H9 (cell line): ENCODE measurements around the gene DSTYK. TPM values are rescaled to one million over a fixed set of nuclear protein-coding genes. Genes with fewer than 3 reads are reported as not detected.

Experiments
- DNase-seq: peaks from one replicate; pipeline ENCODE4 v3.0.0-alpha.2; 2017
- H2AFZ ChIP-seq: one replicate; pipeline ENCODE4 v1.6.1; 2013; ENCODE audit warnings: mild to moderate bottlenecking, low read length, control low read depth, moderate library complexity
- H2AK5ac ChIP-seq: 2 replicates; pipeline ENCODE4 v1.6.1; 2013; ENCODE audit warnings: low read length, control low read depth, mixed read lengths; ENCODE audit not compliant: insufficient read length
- H2BK120ac ChIP-seq: one replicate; pipeline ENCODE4 v1.6.1; 2013; ENCODE audit warnings: low read depth, mild to moderate bottlenecking, low read length, control low read depth, inconsistent platforms; ENCODE audit not compliant: poor library complexity, severe bottlenecking
- H2BK12ac ChIP-seq: 2 replicates; pipeline ENCODE4 v1.6.1; 2013; ENCODE audit warnings: low read length, control low read depth, mixed read lengths, low read depth; ENCODE audit not compliant: insufficient read length
- H2BK15ac ChIP-seq: 2 replicates; pipeline ENCODE4 v1.6.1; 2013; ENCODE audit warnings: low read depth, low read length, control low read depth
- H2BK20ac ChIP-seq: one replicate; pipeline ENCODE4 v1.6.1; 2013; ENCODE audit warnings: low read depth, mild to moderate bottlenecking, low read length, control low read depth, inconsistent platforms; ENCODE audit not compliant: poor library complexity, severe bottlenecking
- H2BK5ac ChIP-seq: 2 replicates; pipeline ENCODE4 v1.6.1; 2013; ENCODE audit warnings: low read length, control low read depth, mixed read lengths; ENCODE audit not compliant: insufficient read length
- H3K14ac ChIP-seq: 2 replicates; pipeline ENCODE4 v1.6.1; 2013; ENCODE audit warnings: low read length, control low read depth; ENCODE audit not compliant: insufficient read depth
- H3K18ac ChIP-seq: 2 replicates; pipeline ENCODE4 v1.6.1; 2013; ENCODE audit warnings: low read depth, mild to moderate bottlenecking, mixed read lengths, low read length, control low read depth; ENCODE audit not compliant: insufficient read length
- H3K23ac ChIP-seq: 2 replicates; pipeline ENCODE4 v1.6.1; 2013; ENCODE audit warnings: low read length, control low read depth, mixed read lengths, low read depth; ENCODE audit not compliant: insufficient read length
- H3K23me2 ChIP-seq: 2 replicates; pipeline ENCODE4 v1.6.1; 2013; ENCODE audit warnings: low read depth, mild to moderate bottlenecking, mixed read lengths, low read length, control low read depth; ENCODE audit not compliant: insufficient read length, poor library complexity, severe bottlenecking
- H3K27ac ChIP-seq: 2 replicates; pipeline ENCODE4 v1.5.1; 2013; ENCODE audit warnings: low read length, control low read depth, mixed read lengths, low read depth; ENCODE audit not compliant: insufficient read length
- H3K27me3 ChIP-seq: 2 replicates; pipeline ENCODE4 v1.6.1; 2013; ENCODE audit warnings: low read length, control low read depth, inconsistent platforms; ENCODE audit not compliant: insufficient read depth
- H3K4ac ChIP-seq: 2 replicates; pipeline ENCODE4 v1.6.1; 2013; ENCODE audit warnings: low read depth, mild to moderate bottlenecking, control low read depth, inconsistent platforms, low read length, moderate library complexity
- H3K4me1 ChIP-seq: 2 replicates; pipeline ENCODE4 v1.6.1; 2013; ENCODE audit warnings: low read length, control low read depth, inconsistent platforms; ENCODE audit not compliant: insufficient read depth
- H3K4me2 ChIP-seq: 2 replicates; pipeline ENCODE4 v1.6.1; 2013; ENCODE audit warnings: low read length, control low read depth, mixed read lengths; ENCODE audit not compliant: insufficient read length, insufficient read depth
- H3K56ac ChIP-seq: 2 replicates; pipeline ENCODE4 v1.6.1; 2013; ENCODE audit warnings: low read depth, mild to moderate bottlenecking, mixed read lengths, low read length, control low read depth; ENCODE audit not compliant: insufficient read length
- H3K79me1 ChIP-seq: 2 replicates; pipeline ENCODE4 v1.6.1; 2013; ENCODE audit warnings: low read depth, mild to moderate bottlenecking, moderate library complexity, low read length, control low read depth, inconsistent platforms; ENCODE audit not compliant: insufficient read depth, poor library complexity, severe bottlenecking
- H3K79me2 ChIP-seq: 2 replicates; pipeline ENCODE4 v1.6.1; 2013; ENCODE audit warnings: low read length, control low read depth, inconsistent platforms; ENCODE audit not compliant: insufficient read depth
- H3K9ac ChIP-seq: 2 replicates; pipeline ENCODE4 v1.6.1; 2013; ENCODE audit warnings: low read length, control low read depth, mixed read lengths; ENCODE audit not compliant: insufficient read length; ENCODE audit errors: extremely low read depth
- H3K9me3 ChIP-seq: one replicate; pipeline ENCODE4 v1.6.1; 2013; ENCODE audit warnings: low read depth, low read length, inconsistent platforms; ENCODE audit not compliant: control insufficient read depth
- H3T11ph ChIP-seq: one replicate; pipeline ENCODE4 v1.6.1; 2013; ENCODE audit warnings: mild to moderate bottlenecking, low read length, control low read depth, inconsistent platforms
- H4K20me1 ChIP-seq: one replicate; pipeline ENCODE4 v1.6.1; 2013; ENCODE audit not compliant: control insufficient read depth, insufficient read length, insufficient read depth
- H4K5ac ChIP-seq: 2 replicates; pipeline ENCODE4 v1.6.1; 2013; ENCODE audit warnings: low read depth, mild to moderate bottlenecking, mixed read lengths, low read length, control low read depth; ENCODE audit not compliant: insufficient read length
- H4K8ac ChIP-seq: replicated peaks from 2 replicates; pipeline ENCODE4 v1.6.1; 2013; ENCODE audit warnings: low read length, control low read depth, mixed read lengths, low read depth; ENCODE audit not compliant: insufficient read length
- H4K91ac ChIP-seq: 2 replicates; pipeline ENCODE4 v1.6.1; 2013; ENCODE audit warnings: low read depth, mild to moderate bottlenecking, moderate library complexity, mixed read lengths, low read length, control low read depth; ENCODE audit not compliant: insufficient read length
- H3K27ac Mint-ChIP-seq, 3 experiments: 2 replicates in 2 of 3; 3 replicates in 1 of 3; pipeline ENCODE4 v1.8.0; 2020 to 2021; ENCODE audit warnings: mixed read lengths in 3 of 3, mild to moderate bottlenecking in 1 of 3, moderate library complexity in 1 of 3
- H3K27me3 Mint-ChIP-seq: 2 replicates; pipeline ENCODE4 v1.8.0; 2021; ENCODE audit warnings: low read depth, mild to moderate bottlenecking, moderate library complexity, mixed read lengths
- H3K36me3 Mint-ChIP-seq, 3 experiments: 2 replicates in 2 of 3; 3 replicates in 1 of 3; pipeline ENCODE4 v1.8.0; 2020 to 2021; ENCODE audit warnings: low read depth in 3 of 3, mixed read lengths in 3 of 3; ENCODE audit not compliant: insufficient read depth in 1 of 3
- H3K4me1 Mint-ChIP-seq, 2 experiments: 2 replicates each; pipeline ENCODE4 v1.8.0; 2020; ENCODE audit warnings: mixed read lengths in 2 of 2
- H3K4me3 Mint-ChIP-seq, 2 experiments: 2 replicates in 1 of 2; 3 replicates in 1 of 2; pipeline ENCODE4 v1.8.0; 2020 to 2021; ENCODE audit warnings: mild to moderate bottlenecking in 2 of 2, mixed read lengths in 2 of 2, moderate library complexity in 1 of 2
- H3K9me3 Mint-ChIP-seq, 2 experiments: 2 replicates in 1 of 2; 3 replicates in 1 of 2; pipeline ENCODE4 v1.8.0; 2020; ENCODE audit warnings: mild to moderate bottlenecking in 2 of 2, mixed read lengths in 2 of 2, moderate library complexity in 1 of 2
- CTCF ChIP-seq: fragments of 200-600 bp; sonication (generic); conservative IDR thresholded peaks from 3 replicates; pipeline ENCODE4 v1.8.0; 2021; ENCODE audit warnings: antibody characterized with exemption, mild to moderate bottlenecking
- WGBS: extraction: QIAGEN DNeasy Blood & Tissue Kit; methylation state at CpG from one replicate; pipeline ENCODE4 v1.1.7; 2013; ENCODE audit warnings: missing lambda C conversion rate, low lambda C conversion rate, mixed read lengths; ENCODE audit not compliant: insufficient read length; ENCODE audit errors: extremely low coverage; 5-methylcytosine and 5-hydroxymethylcytosine counted together
- total RNA-seq: library from RNA; stranded (reverse); gene quantifications from 2 replicates; pipeline ENCODE4 v1.2.1, GENCODE V29; 2021

The DSTYK gene
- total RNA-seq, 1 experiment from 2014 or later = 8.5 TPM

- Histone ChIP-seq H3K18ac (peak overlapping the region; percentile 6), H2BK20ac (no peak overlapping the region), H3K4me1 (peaks cover 8% of the 10 kb centered on the region), H2AK5ac (no peak overlapping the region), H3K79me1 (no peaks in the 10 kb centered on the region), H3K4me2 (no peak overlapping the region), H3K4ac (no peak overlapping the region), H3K27ac (no peak overlapping the region), H2BK12ac (no peak overlapping the region), H3K23ac (no peak overlapping the region), H2BK5ac (no peak overlapping the region), H3T11ph (no peak overlapping the region), H3K79me2 (no peaks in the 10 kb centered on the region), H2BK15ac (no peak overlapping the region), H3K14ac (no peak overlapping the region), H4K20me1 (no peaks in the 10 kb centered on the region), H3K9me3 (no peaks in the 10 kb centered on the region), H2BK120ac (no peak overlapping the region), H3K27me3 (no peaks in the 10 kb centered on the region), H3K23me2 (no peaks in the 10 kb centered on the region), H3K56ac (no peak overlapping the region), H2AFZ (no peak overlapping the region), H4K8ac (no peak overlapping the region), H4K5ac (no peak overlapping the region), H3K9ac (no peak overlapping the region), H4K91ac (no peak overlapping the region)
- Mint-ChIP-seq H3K27me3 (no peaks in the 10 kb centered on the region; the same call in 1 of the 2 replicates), H3K36me3 (no peaks in the 10 kb centered on the region), H3K4me3 (no peak overlapping the region), H3K9me3 (no peaks in the 10 kb centered on the region), H3K27ac (peak overlapping the region in 1 of 3 experiments; percentile 16; a peak in 2 of 7 replicates), H3K4me1 (peaks cover 43% of the 10 kb centered on the region in 2 experiments)
- no peak for DNase-seq
- TF ChIP-seq CTCF = no peak
- no CpG with 5 or more reads among the region's 10 CpGs for WGBS
These were observed 47.9 kb upstream of the DSTYK start for GRCh38 chr1:205259324-205259832.
